ENCODE data around the gene GPR108. TPM values are rescaled to one million over a fixed set of nuclear protein-coding genes. Genes with fewer than 3 reads are reported as not detected.

The GPR108 gene
- total RNA-seq, 3 donors from 2014 or later (not counting 1 experiment from before 2014, with no cell fraction given): 66.1 to 78.0 (median 76.9) TPM

DNA sequence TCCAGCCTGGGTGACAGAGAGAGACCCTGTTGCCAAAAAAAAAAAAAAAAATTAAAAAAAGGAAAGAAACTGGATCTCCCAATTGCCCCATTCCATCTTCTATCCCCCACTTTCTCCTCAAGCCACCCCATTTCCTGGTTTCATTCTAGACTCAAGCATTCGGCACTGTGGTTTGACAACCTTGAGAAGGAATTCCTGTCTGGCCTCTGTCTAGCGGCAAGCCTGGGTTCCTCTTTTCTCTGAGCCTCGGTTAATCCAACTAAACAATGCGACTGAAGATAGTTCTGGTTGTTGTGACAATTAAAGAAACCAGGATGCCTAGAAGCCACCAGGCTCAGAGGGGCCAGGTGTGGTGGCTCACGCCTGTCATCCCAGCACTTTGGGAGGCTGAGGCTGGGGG is 13.6 kb downstream of the GPR108 start:
- intact Hi-C loops (cut with micrococcal nuclease): no loop called here
- Mint-ChIP-seq H3K36me3 (no peaks in the 10 kb centered on the region), H3K27ac (peak overlapping the region in 1 of 2 donors; percentile 18)

GRCh38 chr19:6723108-6723618 is 14.2 kb downstream of the GPR108 start:
- ATAC-seq: no peak
- Mint-ChIP-seq H3K27me3 (ENCODE audit: low read depth in 2 of 2) (peaks cover 0 to 3% of the 10 kb centered on the region in 2 donors), H3K4me1 (peaks cover 20 to 23% of the 10 kb centered on the region in 2 donors), H3K27ac (no peak overlapping the region), H3K4me3 (no peak overlapping the region), H3K36me3 (no peaks in the 10 kb centered on the region), H3K9me3 (no peaks in the 10 kb centered on the region)
- intact Hi-C loops (cut with micrococcal nuclease): no loop called here
- Histone ChIP-seq H3K4me1 (ENCODE audit: control insufficient read depth, insufficient read depth, low read length) (peaks cover 23% of the 10 kb centered on the region), H3K9me3 (ENCODE audit: control insufficient read depth, insufficient read depth, low read length) (no peaks in the 10 kb centered on the region), H3K36me3 (ENCODE audit: control insufficient read depth, insufficient read depth, low read length) (no peaks in the 10 kb centered on the region), H3K27me3 (ENCODE audit: control insufficient read depth, insufficient read depth, low read length) (no peaks in the 10 kb centered on the region), H3K4me3 (ENCODE audit: low read length) (no peak overlapping the region), H3K27ac (ENCODE audit: low read length) (no peak overlapping the region)
- no peak for DNase-seq
- 54% methylated on average over 13 of the region's 13 CpGs for whole genome bisulfite sequencing (ENCODE audit: insufficient coverage)
- no peak for TF ChIP-seq CTCF (IDR thresholded peaks at IDR 0.05)

More for the DNA sequence above, 13.6 kb downstream of the GPR108 start:
- H3K4me1 ChIP-seq (ENCODE audit: control insufficient read depth, insufficient read depth, low read length): peaks cover 28% of the 10 kb centered on the region
- peaks cover 20 to 28% of the 10 kb centered on the region in 2 donors for H3K4me1 Mint-ChIP-seq
- no peak overlapping the region for H3K4me3 ChIP-seq (ENCODE audit: low read length)
- H3K9me3 ChIP-seq (ENCODE audit: control insufficient read depth, insufficient read depth, low read length): no peaks in the 10 kb centered on the region
- H3K4me3 Mint-ChIP-seq: no peak overlapping the region
- TF ChIP-seq CTCF (IDR thresholded peaks at IDR 0.05): no peak
- no peaks in the 10 kb centered on the region for H3K27me3 ChIP-seq (ENCODE audit: control insufficient read depth, insufficient read depth, low read length)
- H3K36me3 ChIP-seq (ENCODE audit: control insufficient read depth, insufficient read depth, low read length): no peaks in the 10 kb centered on the region
- DNase-seq: peak in 1 of 2 donors; percentile 33
- ATAC-seq: peak in 2 of 3 donors; percentile 28 to 58
- no peak overlapping the region for H3K27ac ChIP-seq (ENCODE audit: low read length)
- H3K27me3 Mint-ChIP-seq (ENCODE audit: low read depth in 2 of 2): peaks cover 0 to 3% of the 10 kb centered on the region in 2 donors
- H3K9me3 Mint-ChIP-seq: no peaks in the 10 kb centered on the region
- 18% methylated on average over 5 of the region's 5 CpGs for WGBS (ENCODE audit: insufficient coverage)

DNA sequence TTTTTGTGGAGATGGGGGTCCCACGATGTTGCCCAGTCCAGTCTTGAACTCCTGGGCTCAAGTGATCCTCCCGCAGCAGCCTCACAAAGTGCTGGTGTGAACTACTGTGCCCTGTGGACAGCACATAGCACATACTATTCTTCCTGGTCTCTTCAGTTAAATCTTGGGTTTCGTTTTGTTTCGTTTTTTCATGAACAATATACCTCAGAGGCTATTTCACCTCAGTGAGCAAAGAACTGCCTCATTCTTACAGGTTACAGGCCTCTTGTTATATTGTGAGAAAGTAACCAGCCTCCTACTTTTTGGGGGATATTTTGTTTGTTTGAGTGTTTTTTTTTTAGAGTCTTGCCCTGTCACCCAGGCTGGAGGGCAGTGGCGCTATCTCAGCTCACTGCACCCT is 15.6 kb downstream of the GPR108 start:
- H3K27ac ChIP-seq (ENCODE audit: low read length): no peak overlapping the region
- no peaks in the 10 kb centered on the region for H3K27me3 ChIP-seq (ENCODE audit: control insufficient read depth, insufficient read depth, low read length)
- peaks cover 21% of the 10 kb centered on the region for H3K4me1 ChIP-seq (ENCODE audit: control insufficient read depth, insufficient read depth, low read length)
- no peak overlapping the region for H3K4me3 Mint-ChIP-seq
- intact Hi-C loops (cut with micrococcal nuclease): no loop called here
- no peaks in the 10 kb centered on the region for H3K9me3 ChIP-seq (ENCODE audit: control insufficient read depth, insufficient read depth, low read length)
- H3K36me3 Mint-ChIP-seq: no peaks in the 10 kb centered on the region
- no peak overlapping the region for H3K4me3 ChIP-seq (ENCODE audit: low read length)
- H3K27ac Mint-ChIP-seq: no peak overlapping the region
- H3K4me1 Mint-ChIP-seq: peaks cover 25 to 31% of the 10 kb centered on the region in 2 donors
- no peak for TF ChIP-seq CTCF (IDR thresholded peaks at IDR 0.05)
- no peaks in the 10 kb centered on the region for H3K36me3 ChIP-seq (ENCODE audit: control insufficient read depth, insufficient read depth, low read length)
- no peak for ATAC-seq
- H3K9me3 Mint-ChIP-seq: no peaks in the 10 kb centered on the region
- peaks cover 0 to 7% of the 10 kb centered on the region in 2 donors for H3K27me3 Mint-ChIP-seq (ENCODE audit: low read depth in 2 of 2)
- WGBS (ENCODE audit: insufficient coverage): 30% methylated on average over 3 of the region's 5 CpGs
- no peak for DNase-seq

- Histone ChIP-seq H3K9me3 (ENCODE audit: control insufficient read depth, insufficient read depth, low read length) (no peaks in the 10 kb centered on the region), H3K27me3 (ENCODE audit: control insufficient read depth, insufficient read depth, low read length) (no peaks in the 10 kb centered on the region), H3K4me3 (ENCODE audit: low read length) (no peak overlapping the region), H3K27ac (ENCODE audit: low read length) (no peak overlapping the region), H3K36me3 (ENCODE audit: control insufficient read depth, insufficient read depth, low read length) (no peaks in the 10 kb centered on the region), H3K4me1 (ENCODE audit: control insufficient read depth, insufficient read depth, low read length) (peaks cover 21% of the 10 kb centered on the region)
- Mint-ChIP-seq H3K27me3 (ENCODE audit: low read depth in 2 of 2) (peaks cover 0 to 9% of the 10 kb centered on the region in 2 donors), H3K4me1 (peaks cover 25 to 31% of the 10 kb centered on the region in 2 donors), H3K4me3 (no peak overlapping the region), H3K27ac (no peak overlapping the region), H3K9me3 (no peaks in the 10 kb centered on the region), H3K36me3 (no peaks in the 10 kb centered on the region)
- DNase-seq: no peak
- intact Hi-C loops (cut with micrococcal nuclease): no loop called here
- no peak for ATAC-seq
- no peak for TF ChIP-seq CTCF (IDR thresholded peaks at IDR 0.05)
Observed at GRCh38 chr19:6721138-6721474, 16.3 kb downstream of the GPR108 start.

Data from natural killer cell (primary cell).